Gastrocnemius medialis (tissue), 4 donors: ENCODE measurements around the gene CORO2A. TPM values are rescaled to one million over a fixed set of nuclear protein-coding genes. Genes with fewer than 3 reads are reported as not detected.

Experiments
- ATAC-seq, 2 donors: fragments of 150-250 bp; one replicate each; pipeline ENCODE4 v1.9.1; 2016
- DNase-seq, 2 donors: peaks; one replicate each; pipeline ENCODE4 v3.0.0-alpha.2; 2019
- H3K27ac ChIP-seq, 4 donors: fragments of 200-600 bp; sonication (generic); 1 replicate in 1 of 4; 2 replicates in 3 of 4; pipeline ENCODE4 v1.5.1; 2016 to 2018; ENCODE audit warnings: mild to moderate bottlenecking in 2 of 4, moderate library complexity in 1 of 4
- H3K27me3 ChIP-seq, 3 donors: fragments of 200-600 bp; sonication (generic) in 2 of 3; 1 replicate in 1 of 3; 2 replicates in 2 of 3; pipeline versions ENCODE4 v1.5.1 to v1.6.0; 2016 to 2019; ENCODE audit warnings: mild to moderate bottlenecking in 1 of 3, moderate library complexity in 1 of 3
- H3K36me3 ChIP-seq, 2 donors: fragments of 200-600 bp; sonication (generic) in 1 of 2; one replicate each; pipeline ENCODE4 v1.5.1; 2017 to 2018
- H3K4me1 ChIP-seq, 2 donors: fragments of 200-600 bp; sonication (generic) in 1 of 2; one replicate each; pipeline ENCODE4 v1.5.1; 2016 to 2017; ENCODE audit warnings: mild to moderate bottlenecking in 2 of 2
- H3K4me3 ChIP-seq, 4 donors: fragments of 200-600 bp; sonication (generic) in 3 of 4; 1 replicate in 1 of 4; 2 replicates in 3 of 4; pipeline ENCODE4 v1.5.1; 2016 to 2019; ENCODE audit warnings: mild to moderate bottlenecking in 2 of 4
- H3K9me3 ChIP-seq, 3 donors: fragments of 200-600 bp; sonication (generic) in 2 of 3; 1 replicate in 1 of 3; 2 replicates in 2 of 3; pipeline ENCODE4 v1.5.1; 2016 to 2019
- POLR2A ChIP-seq, 2 donors: fragments of 450-650 bp; IDR thresholded peaks; one replicate each; pipeline ENCODE4 v1.6.1; 2017; ENCODE audit warnings: antibody characterized with exemption in 2 of 2, mild to moderate bottlenecking in 2 of 2, moderate library complexity in 2 of 2
- in situ Hi-C, 4 donors: fragments of 200-750 bp; cut with MboI; loops; one replicate each; pipeline versions ENCODE4 v1.15.0 to v1.8.0; 2017; ENCODE audit warnings: low sequenced_read_pairs in 4 of 4
- intact Hi-C: fragments of 100-400 bp; cut with DNase I; formaldehyde crosslinking; loops from one replicate; pipeline ENCODE4 v1.15.1; 2023; ENCODE audit warnings: low total_unique reads
- total RNA-seq, 4 donors: library from RNA; depleted of rRNA; stranded (reverse); fragments of >200 nt; gene quantifications; one replicate each; pipeline versions ENCODE4 v1.1.0 to v1.2.3, GENCODE V29; 2016
- TF ChIP-seq, protein P1 (sequence below), 5 experiments: fragments of 450-650 bp in 3 of 5; fragments of 200-600 bp in 2 of 5; sonication (generic) in 2 of 5; IDR thresholded peaks in 4 of 5; conservative IDR thresholded peaks in 1 of 5; 1 replicate in 4 of 5; 2 replicates in 1 of 5; pipeline ENCODE4 v1.5.1; 2016 to 2019; ENCODE audit warnings: antibody characterized with exemption in 5 of 5, mild to moderate bottlenecking in 3 of 5, moderate library complexity in 3 of 5

CORO2A gene
- total RNA-seq, 4 donors from 2014 or later, result 0.05 to 0.42 (median 0.19) TPM

DNA sequence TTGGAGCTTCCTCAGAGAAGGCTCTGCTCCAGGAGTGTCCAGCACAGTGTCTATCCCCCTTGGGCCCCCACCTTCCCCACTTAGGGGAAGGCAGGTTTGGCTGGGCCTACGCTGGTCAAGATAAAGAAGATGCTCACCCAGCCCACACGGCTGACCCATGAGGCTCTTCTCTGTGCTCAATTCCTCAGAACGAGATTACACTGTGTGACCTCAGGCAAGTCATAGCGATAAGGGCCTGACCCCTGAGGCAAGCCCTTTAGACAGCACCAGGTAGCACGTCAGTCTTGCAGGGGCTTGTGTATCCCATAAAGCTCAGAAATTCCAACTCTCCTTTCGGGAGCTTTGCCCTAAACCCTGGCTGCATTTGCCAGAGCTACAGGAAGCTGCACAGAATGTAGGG lies 32.6 kb downstream of the CORO2A start:
- Histone ChIP-seq H3K36me3 (no peaks in the 10 kb centered on the region), H3K9me3 (no peaks in the 10 kb centered on the region), H3K4me3 (no peak overlapping the region), H3K4me1 (no peaks in the 10 kb centered on the region), H3K27ac (no peak overlapping the region), H3K27me3 (no peaks in the 10 kb centered on the region)
- intact Hi-C loops (no loop called here), in situ Hi-C loops (no loop called here)
- TF ChIP-seq, protein P1, sequence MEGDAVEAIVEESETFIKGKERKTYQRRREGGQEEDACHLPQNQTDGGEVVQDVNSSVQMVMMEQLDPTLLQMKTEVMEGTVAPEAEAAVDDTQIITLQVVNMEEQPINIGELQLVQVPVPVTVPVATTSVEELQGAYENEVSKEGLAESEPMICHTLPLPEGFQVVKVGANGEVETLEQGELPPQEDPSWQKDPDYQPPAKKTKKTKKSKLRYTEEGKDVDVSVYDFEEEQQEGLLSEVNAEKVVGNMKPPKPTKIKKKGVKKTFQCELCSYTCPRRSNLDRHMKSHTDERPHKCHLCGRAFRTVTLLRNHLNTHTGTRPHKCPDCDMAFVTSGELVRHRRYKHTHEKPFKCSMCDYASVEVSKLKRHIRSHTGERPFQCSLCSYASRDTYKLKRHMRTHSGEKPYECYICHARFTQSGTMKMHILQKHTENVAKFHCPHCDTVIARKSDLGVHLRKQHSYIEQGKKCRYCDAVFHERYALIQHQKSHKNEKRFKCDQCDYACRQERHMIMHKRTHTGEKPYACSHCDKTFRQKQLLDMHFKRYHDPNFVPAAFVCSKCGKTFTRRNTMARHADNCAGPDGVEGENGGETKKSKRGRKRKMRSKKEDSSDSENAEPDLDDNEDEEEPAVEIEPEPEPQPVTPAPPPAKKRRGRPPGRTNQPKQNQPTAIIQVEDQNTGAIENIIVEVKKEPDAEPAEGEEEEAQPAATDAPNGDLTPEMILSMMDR (IDR thresholded peaks at IDR 0.05 in 4 of 5, conservative IDR thresholded peaks at IDR 0.05 in 1 of 5), result no peak
- TF ChIP-seq POLR2A (IDR thresholded peaks at IDR 0.05), result no peak
- ATAC-seq, result no peak
- no peak for DNase-seq

DNA sequence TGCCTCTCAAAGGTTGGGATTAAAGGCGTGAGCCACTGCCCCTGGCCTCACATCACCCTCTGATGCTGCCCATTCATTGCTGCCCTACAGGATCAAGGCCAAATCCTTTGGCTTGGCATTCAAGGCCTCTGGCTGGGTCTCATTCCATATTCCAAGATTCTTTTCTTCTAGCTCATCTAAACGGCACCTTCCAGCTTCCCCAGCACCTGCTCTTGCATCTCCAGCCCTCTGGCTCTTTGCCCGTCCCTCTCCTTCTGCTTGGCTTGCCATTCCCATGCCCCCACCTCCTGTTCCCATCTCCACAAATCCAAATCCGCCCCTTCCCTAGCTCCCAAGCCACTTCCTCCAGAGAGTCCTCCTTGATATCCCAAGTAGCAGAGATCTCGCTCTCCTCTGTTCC lies 33.1 kb downstream of the CORO2A start:
- Histone ChIP-seq H3K4me1 (no peaks in the 10 kb centered on the region), H3K27ac (no peak overlapping the region), H3K36me3 (no peaks in the 10 kb centered on the region), H3K4me3 (no peak overlapping the region), H3K9me3 (no peaks in the 10 kb centered on the region), H3K27me3 (no peaks in the 10 kb centered on the region)
- intact Hi-C loops (no loop called here), in situ Hi-C loops (no loop called here)
- no peak for ATAC-seq
- no peak for DNase-seq
- TF ChIP-seq, protein P1 (IDR thresholded peaks at IDR 0.05 in 4 of 5, conservative IDR thresholded peaks at IDR 0.05 in 1 of 5), result no peak
- no peak for TF ChIP-seq POLR2A (IDR thresholded peaks at IDR 0.05)

DNA sequence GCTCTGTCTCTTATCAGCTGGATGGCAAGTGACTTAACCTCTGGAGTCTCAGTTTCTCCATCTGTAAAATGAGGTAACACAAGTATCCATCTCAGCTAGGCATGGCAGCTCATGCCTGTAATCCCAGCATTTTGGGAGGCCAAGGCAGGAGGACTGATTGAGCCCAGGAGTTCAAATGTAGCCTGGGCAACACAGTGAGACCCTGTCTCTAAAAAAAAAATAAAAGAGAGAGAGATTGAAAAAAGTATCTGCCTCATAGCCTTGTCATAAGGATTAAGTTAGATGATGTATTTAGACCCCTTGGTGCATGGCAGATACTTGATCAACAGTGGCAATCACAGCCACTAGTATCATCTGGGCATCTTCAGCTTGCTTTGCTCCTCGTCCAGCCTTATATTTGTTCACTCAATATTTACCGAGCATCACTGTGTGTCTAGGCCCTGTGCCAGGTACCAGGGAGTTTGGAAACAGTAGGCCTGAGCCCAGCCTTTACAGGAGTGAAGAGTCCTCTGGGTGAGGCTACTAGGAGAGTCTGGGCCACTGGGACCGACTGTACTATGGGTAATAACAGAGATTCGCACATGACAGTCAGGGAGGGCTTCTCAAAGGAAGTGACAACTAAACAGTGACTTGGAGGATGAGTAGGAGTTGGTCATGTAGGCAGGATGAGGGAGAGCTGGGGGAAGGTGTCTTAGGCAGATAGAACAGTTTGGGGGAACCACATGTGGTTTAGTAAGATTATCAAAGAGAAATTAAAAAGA lies 34.2 kb downstream of the CORO2A start:
- no peaks in the 10 kb centered on the region for H3K27me3 ChIP-seq
- H3K9me3 ChIP-seq, result no peaks in the 10 kb centered on the region
- in situ Hi-C loops, result no loop called here
- intact Hi-C loops, result no loop called here
- H3K27ac ChIP-seq, result no peak overlapping the region
- no peaks in the 10 kb centered on the region for H3K4me1 ChIP-seq
- H3K36me3 ChIP-seq, result no peaks in the 10 kb centered on the region
- no peak for DNase-seq
- TF ChIP-seq POLR2A (IDR thresholded peaks at IDR 0.05), result no peak
- TF ChIP-seq, protein P1 (IDR thresholded peaks at IDR 0.05 in 4 of 5, conservative IDR thresholded peaks at IDR 0.05 in 1 of 5), result no peak
- no peak overlapping the region for H3K4me3 ChIP-seq
- ATAC-seq, result no peak

DNA sequence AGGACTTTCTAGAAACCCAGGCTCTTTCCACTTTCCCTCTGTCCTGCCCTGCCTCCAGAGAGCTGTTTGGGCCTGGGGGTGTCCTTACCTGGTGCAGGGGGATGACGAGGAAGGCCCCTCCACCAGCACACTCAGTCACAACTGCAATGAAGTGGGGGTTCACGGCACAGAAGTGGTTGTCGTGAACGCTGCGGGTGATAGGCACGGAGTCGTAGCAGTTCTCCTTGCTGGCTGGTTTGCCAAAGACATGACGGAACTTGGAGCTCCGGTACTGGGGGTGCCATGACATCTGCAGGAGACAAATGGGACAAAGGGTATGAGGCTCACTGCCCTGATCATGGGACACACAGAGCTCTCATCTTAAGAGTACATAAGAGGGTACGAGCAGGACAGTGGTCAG lies 35.1 kb downstream of the CORO2A start:
- TF ChIP-seq, protein P1 (IDR thresholded peaks at IDR 0.05 in 4 of 5, conservative IDR thresholded peaks at IDR 0.05 in 1 of 5), result no peak
- no peak for TF ChIP-seq POLR2A (IDR thresholded peaks at IDR 0.05)
- DNase-seq (no peak), ATAC-seq (no peak)
- Histone ChIP-seq H3K27ac (no peak overlapping the region), H3K27me3 (no peaks in the 10 kb centered on the region), H3K4me1 (no peaks in the 10 kb centered on the region), H3K9me3 (no peaks in the 10 kb centered on the region), H3K36me3 (no peaks in the 10 kb centered on the region), H3K4me3 (no peak overlapping the region)
- in situ Hi-C loops, result no loop called here
- intact Hi-C loops, result no loop called here

DNA sequence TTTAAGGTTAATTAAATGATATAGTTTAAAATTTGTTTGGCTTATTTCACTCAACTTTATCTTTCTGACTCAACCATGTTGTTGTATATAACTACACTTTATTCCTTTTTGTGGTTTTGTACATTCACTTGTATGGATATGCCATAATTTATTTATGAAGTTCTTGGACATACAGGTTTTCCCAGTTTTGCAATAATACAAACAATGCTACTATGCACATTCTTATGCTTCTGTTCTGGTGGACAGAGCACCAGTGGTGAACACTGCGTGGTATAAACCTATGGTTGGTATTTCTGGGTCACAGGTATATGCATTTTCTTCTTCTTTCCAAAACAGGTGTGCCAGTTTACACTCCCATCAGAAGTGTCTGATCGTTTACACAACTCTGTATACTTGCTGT lies 37.8 kb downstream of the CORO2A start:
- in situ Hi-C loops (no loop called here), intact Hi-C loops (no loop called here)
- ATAC-seq, result no peak
- Histone ChIP-seq H3K27ac (no peak overlapping the region), H3K4me3 (no peak overlapping the region), H3K4me1 (no peaks in the 10 kb centered on the region), H3K36me3 (no peaks in the 10 kb centered on the region), H3K27me3 (no peaks in the 10 kb centered on the region), H3K9me3 (no peaks in the 10 kb centered on the region)
- no peak for TF ChIP-seq POLR2A (IDR thresholded peaks at IDR 0.05)
- TF ChIP-seq, protein P1 (IDR thresholded peaks at IDR 0.05 in 4 of 5, conservative IDR thresholded peaks at IDR 0.05 in 1 of 5), result no peak
- no peak for DNase-seq
